Bone marrow (tissue), 2 donors: ENCODE measurements around the gene NRXN3.

ENCODE experiments used
- DNase-seq, 2 donors: peaks; one replicate each; lab custom pipeline; 2025; lab: John Stamatoyannopoulos, UW

NRXN3 gene

DNA sequence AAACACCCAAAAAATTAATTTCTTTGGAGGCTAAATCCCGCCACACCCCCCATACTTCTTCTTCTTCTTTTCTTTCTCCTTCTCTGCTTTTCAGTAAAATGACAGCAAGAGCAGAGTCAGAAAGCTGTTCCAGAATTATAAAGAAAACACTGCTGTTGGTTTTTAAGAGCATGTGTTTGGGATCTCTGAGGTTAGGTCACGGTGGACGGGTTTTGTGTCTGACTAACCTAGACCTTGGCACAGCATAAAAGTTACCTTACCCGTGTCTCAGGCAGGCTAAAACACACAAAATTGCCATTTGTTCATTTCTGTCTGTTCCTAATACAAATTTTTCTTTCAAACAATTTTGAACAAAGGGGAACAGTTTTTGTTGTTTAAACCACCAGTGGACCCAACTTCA is 540.8 kb downstream of the NRXN3 start:
- DNase-seq: no peak

DNA sequence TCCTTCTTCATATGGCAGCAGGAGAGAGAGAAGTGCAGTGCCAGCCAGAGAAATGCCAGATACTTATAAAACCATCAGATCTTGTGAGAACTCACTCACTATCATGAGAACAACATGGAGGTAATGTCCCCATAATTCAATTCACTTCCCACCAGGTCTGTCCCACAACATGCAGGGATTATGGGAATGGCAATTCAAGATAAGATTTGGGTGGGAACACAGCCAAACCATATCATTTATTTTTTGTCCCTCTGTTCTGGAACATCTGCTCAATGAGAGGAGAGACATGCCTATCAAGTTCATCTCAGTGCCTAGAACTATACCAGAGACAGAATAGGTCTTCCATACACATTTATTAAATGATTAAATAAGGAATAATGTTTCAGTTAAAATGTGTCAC is 543.5 kb downstream of the NRXN3 start:
- no peak for DNase-seq

DNA sequence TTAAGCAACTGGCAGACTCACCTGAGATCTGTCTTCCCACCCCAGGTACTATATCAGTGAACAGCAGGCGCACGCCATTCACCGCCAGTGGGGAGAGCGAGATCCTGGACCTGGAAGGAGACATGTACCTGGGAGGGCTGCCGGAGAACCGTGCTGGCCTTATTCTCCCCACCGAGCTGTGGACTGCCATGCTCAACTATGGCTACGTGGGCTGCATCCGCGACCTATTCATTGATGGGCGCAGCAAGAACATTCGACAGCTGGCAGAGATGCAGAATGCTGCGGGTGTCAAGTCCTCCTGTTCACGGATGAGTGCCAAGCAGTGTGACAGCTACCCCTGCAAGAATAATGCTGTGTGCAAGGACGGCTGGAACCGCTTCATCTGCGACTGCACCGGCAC is 544.5 kb downstream of the NRXN3 start:
- DNase-seq: no peak

DNA sequence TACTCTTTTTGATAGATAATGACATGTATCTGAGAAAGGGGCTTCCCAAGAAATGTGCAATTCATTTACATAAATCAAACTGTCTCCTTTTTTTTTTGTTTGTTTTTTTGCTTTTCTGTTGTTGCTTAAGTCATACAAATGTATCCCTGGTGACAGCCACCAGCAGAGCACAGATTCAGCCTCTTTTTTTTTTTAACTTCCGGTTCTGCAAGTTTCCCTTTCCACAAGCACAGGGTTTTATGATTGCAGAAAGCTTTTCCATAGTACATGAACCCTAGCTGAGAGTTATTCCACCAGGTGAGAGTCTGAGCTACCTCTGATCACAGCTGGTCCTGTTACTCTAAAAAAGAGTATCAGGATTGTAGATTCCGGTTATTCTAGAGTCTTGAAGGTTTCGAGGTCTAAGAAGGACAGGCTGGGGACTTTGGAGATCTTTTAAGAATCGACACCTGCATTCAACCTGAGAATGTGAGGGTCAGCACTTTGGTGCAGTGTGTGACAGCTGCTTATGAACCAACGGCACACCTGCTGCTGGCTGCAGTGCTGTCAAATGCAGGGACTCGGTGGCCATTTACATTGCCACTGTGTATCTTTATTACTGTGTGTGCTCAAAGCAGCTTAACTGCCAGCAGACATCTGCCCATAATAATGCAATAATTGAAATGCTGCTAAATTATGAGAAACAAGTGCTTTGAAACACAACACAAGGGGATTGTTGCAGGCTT is 551.7 kb downstream of the NRXN3 start:
- no peak for DNase-seq

DNA sequence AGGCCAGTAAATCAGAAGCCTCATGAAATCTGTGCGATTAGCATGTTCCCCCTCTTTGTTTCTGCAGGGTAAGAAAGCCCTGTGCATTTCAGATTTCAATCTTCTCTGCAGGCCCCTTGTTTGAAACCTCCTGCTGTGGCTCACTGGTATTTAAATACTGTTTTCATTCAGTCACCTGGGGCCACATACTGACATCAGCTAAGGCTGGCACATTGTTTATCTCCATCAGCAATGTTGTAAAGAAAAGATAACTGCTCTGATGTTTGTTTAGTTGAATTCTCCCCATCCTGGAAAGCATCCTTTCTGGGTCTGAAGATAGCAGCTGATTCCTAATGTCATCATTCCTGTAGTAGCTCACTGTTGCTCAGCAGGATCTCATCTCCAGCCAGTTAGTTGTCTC is 554.9 kb downstream of the NRXN3 start:
- no peak for DNase-seq

DNA sequence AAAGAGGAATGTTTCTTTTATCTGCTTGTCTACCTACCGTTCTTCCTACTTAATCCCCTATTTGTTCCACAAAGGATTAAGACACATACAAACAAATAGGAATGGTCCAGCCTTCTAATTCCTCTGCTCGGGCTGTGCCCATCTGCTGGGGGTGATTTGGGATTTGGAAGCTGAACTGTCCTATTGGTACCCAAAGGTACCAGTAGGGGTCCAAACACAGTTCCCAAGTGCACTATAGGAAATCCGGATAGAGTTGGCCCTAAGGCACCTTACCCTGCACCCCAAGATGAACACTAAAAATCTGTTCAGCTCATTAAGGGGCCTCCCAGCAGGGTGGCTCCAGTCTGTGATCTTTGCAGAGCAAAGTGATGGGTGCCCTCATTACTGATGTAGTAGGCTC is 566.9 kb downstream of the NRXN3 start:
- DNase-seq: no peak

DNA sequence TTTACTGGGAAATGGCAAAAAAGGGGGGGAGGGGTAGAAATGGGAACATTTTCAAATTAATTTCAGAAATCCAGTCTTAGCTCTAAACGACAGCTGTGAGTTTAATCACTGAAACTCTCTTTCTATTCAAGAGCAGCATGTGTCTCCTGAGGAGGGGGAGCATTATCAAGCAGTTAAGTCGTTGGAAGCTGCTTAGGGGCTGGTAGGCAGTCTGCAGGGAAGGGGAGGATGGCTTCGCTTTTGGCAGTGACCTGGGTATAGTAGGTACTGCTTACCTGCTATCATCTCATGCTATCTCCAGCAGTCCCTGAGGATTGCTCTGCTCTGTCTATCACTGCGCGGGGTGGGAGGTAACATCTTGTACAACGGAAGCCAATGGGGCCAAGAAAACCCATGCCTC is 567.4 kb downstream of the NRXN3 start:
- DNase-seq: no peak

DNA sequence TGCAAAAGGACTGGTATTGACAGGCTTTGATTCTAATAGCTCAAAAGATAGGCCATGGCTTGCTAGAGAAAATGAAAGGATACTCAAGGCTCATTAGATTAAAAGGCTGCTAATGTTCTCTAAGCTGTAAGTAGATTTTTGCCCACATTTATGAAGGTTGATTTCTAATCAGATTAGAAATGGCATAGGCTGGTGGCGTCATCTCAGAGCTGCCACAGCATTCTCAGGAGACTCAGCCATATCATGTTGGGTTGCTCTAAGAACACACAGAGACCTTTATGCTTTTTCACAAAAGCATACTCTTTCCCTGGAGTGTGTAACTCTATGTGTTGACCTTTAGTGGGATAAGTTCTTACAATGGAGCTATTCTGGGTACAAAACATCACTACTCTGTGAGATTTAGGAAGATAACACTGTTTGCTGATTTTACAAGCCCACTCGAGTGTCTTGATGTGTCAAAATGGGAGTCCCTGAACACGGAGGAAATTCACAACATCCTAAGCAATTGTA is 576.0 kb downstream of the NRXN3 start:
- no peak for DNase-seq

DNA sequence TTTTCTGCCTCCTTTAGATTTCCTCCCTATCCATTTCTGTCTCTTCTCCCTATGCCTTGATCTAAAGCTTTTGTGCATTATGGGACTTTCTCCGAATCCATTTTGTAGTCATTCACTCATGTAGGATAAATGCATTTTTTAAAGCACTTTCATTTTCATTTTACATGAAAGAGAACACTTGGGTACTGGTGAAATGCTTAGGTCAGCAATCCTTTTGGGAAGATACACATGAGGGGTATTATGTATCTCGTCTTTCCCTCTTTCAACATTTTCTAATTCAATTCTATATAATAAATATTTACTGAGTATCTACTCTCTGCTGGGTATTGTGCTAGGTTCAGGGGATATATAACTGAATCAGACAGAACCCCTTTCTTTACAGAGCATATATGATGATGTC is 577.6 kb downstream of the NRXN3 start:
- DNase-seq: no peak

DNA sequence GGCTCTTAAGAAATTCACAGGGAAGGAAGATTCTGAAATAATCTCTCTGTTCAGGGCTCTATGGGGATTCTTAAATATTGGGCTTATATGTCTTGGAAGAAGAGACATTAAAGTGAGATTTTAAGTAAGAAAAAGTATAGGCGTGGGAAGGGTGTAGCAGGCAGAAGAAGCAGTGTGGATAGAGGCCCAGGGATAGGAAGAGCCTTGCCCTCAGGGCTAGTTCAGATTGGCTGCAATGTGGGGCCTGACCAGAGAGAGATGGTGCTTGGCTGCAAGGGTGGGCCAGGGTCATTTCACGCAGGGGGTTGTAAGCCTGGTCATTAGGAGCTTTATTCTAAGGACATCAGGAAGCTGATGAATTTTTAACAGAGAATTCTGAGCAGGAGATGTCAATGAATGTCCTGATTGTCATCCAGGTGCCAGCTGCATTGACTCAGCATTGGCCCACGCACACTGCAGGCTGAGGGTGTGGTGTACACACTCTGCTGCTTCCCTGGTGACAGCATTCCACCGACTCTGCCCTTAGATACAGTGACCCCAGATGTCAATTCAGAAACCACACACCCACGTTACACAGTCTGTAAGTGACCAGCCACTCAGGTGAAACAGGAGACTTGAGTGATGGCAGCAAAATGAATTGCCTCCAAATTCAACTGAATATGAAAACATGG is 582.5 kb downstream of the NRXN3 start:
- no peak for DNase-seq

DNA sequence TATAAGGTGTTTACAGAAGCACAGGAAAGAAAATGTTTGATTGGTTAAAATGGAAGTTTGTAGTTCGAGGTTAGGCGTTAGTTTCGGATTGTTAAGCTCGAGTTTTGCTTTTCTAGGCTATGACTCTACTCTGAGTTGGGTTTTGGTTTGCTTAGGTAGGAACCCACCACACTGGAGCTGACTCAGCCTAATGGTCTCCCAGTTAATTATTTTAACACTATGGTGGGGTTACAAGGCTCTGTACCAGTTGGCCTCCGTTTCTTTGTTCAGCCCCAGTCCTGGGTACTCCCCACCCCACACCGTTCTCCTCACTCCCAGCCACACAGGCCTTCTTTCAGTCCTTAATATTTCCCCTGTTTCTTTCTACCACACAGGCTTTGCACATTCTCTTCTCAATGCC is 583.9 kb downstream of the NRXN3 start:
- DNase-seq: no peak

DNA sequence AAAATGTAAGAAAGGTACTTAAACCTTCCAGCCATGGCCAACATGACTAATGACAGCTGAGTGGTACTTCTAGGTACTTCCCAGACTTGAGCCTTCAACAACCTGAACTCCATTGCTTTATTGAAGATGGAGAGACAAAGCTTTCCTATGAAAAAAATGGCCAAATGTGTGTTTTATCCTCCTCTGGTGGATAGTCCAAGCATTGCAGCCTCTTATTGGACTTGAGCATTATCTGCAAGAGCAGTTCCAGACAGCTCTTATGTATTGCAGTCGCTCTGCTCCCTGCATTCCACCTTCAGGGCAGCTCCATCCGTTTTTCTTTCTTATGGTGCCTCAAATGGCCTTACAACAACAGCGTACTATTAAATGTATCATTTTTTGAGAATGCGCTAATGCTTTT is 588.2 kb downstream of the NRXN3 start:
- no peak for DNase-seq

DNA sequence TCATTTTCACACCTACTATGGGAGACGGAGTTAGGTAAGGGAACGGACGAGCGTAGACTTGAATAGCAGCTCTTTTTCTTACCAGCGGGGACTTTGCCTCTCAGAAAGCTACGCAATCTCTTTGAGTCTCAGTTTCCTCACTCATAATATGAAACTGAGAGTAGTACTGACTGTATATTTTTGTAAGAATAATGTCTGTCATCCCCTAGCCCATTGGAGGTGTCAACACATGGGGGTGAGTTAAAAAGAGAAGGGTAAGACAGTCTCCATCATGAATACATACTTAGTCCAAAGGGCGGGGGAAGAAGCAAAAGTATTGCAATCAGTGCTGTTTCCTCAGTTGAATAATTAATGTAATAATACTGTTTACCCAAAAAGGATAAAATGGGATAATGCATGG is 592.2 kb downstream of the NRXN3 start:
- no peak for DNase-seq

DNA sequence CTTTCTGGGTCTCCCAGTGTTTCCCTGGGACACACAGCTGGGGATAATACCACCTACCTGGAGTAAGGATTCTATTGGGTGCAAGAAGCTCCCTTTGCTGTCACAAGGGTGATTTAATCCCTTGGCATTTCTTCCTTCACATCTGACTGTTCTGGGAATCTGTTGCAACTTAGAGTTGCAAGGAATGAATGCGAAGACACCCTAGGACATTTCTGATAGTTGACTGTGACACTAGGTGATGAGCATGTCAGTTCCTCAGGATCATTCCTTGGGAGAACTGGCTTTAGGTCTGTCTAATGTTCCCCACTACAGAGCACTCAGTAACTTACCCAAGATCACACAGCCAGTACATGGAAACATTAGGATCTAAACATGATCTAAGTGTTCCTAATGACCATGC is 593.6 kb downstream of the NRXN3 start:
- no peak for DNase-seq

DNA sequence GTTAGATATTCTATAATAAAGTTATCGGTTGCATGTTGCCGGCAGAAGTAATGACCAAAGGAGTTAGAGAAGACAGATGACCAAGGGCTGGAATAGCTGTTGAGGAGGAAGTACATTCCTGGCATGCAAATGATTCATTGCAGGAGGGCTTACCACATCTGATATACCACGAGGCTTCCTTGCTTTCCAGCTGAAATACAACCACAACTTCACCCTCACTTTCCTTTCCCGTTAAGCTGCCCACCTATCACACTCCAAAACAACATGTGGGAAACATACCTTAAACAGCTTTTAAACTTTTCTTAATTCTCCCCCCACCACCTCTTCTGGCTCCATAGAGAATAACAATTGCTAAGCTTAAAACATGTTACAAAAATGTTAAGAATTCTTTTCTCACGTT is 594.1 kb downstream of the NRXN3 start:
- DNase-seq: no peak

DNA sequence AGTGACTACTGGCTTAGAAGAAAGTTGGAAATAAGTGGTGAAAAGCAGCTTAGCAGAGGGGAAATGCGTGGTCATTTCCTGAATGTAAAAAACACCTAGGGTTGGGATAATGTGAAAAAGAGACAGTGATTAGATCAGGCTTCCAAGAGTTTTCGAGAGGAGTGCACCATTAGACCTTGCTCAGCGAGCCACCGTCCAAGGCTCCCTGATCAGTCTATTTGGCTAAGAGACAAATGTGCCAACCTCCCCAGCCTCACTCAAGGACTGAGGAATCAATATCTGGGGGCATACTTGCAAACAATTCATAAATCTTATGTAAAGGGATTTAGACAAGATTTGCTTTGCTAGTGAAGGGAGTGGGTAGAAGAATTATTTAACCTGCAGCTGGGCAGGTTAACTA is 594.5 kb downstream of the NRXN3 start:
- no peak for DNase-seq

DNA sequence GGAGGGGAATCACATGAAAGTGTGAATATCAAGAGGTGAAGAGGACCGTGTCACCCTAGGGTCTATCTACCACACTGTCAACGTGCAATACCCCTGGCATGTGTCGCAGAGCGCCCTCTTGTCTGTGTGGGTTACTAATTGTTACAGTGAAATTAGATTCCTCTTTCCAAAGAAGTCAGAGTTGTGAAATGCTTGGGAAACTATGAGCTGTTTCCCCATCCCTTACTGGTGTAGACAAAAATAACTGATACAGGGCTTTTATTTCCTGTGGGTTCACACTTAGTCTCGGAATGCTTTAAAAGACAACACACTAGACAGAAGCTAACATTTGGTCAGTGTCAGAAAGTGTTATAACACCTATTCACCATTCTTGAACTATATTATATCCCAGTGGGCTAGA is 597.3 kb downstream of the NRXN3 start:
- DNase-seq: no peak

DNA sequence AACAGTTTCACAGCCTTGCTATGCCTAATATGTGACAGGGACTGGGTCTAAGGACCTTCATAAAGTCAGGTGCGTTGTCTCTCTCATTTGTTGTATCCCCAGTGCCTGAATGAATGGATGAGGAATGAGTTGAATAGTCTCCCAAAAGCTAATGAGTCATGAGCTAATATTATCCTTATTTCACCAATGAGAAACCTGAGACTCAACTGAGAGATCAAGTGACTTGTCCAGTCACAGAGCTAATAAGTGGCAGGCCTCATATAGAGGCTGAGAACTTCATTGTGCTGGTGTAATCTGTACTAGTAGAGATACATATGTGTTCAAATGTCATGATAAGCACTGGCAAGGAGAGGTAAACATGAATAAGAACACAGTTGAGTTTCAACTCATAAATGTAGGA is 612.4 kb downstream of the NRXN3 start:
- DNase-seq: no peak

DNA sequence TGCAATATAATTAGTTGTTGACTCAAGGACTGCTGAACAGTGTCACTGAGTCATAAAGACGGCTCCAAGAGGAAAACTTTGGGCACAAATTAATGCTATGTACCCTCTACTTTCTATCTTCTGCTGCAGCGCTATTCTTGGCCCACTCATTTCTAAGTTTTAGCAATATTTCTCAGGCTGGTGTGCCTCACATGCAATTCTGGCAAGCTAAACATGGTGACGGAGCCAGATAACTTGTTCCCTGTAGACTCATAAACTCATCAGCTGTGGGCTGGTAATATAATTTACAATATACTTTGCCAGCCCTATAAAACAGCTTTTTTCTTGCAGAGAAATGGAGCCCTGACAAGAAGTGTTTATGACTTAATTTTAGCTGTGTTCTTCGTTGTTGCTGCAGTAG is 615.1 kb downstream of the NRXN3 start:
- DNase-seq: no peak

DNA sequence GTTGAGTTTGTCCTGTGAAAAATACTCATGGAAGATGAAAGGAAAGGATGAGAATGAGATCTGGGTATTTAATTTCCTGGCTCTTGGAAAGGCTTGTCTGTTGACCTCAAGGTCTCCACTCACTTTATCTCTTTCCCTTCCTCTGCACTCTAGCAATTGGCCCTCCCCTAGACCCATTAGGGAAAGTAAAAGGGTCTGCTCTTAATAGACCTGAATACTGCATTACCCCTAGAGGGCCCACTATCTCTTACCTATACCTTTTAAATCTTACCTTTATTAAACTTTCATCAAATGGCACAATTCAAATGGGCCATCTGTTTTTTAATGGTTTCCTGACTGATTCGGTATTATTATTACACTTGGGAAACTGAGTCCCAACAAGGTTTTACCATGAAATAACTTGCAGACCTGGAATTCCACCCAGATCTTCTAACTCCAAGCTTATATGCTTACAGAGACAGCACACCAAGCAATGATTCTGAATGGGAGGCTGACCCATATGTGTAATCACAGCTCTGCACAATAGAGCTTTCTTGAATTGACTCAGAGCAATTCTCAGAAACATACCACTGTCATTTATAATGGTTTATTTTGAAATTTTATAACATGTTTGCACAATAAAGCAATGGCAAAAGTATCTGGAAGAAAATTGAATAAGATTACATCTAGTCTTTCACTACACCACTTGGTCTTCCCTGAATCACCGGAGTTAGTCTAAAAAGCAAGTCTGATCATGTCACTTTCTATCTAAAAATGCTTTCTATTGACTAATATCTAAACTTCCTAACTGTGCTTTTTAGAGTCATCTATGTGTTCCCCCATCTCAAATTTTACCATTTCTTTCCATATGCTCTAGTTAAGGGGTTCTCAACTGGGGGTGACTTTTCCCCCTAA is 618.5 kb downstream of the NRXN3 start:
- no peak for DNase-seq

DNA sequence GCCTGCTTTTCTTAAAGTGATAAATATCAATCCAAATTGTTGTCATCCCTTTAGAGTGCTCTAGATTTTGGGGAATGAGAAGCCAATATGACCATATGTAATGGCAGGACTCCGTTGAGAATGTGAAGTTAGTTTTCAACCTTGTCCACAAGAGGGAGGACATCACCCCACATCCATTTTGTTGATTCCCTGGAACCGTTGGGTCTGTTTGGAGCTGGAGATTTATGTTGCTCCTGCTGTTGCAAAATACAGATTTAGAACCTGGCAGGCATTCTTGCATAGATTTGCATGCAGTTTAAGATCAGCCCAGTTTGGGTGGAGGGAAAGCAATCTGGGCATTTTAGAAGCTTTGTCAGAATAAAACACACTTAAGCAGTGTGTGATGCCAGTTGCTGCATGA is 620.1 kb downstream of the NRXN3 start:
- no peak for DNase-seq

DNA sequence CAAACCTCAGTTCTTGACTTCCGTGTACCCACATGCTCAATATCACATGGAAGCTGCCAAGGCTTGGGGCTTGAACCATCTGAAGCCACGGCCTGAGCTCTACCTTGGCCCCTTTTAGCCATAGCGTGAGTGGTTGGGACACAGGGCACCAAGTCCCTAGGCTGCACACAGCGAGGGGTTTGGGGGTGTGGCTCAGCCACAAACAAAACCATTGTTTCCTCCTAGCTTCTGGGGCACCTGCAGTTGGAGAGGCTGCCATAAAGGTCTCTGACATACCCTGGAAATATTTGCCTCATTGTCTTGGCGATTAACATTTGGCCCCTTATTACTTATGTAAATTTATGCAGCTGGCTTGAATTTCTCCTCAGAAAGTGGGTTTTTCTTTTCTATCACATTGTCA is 628.6 kb downstream of the NRXN3 start:
- no peak for DNase-seq

DNA sequence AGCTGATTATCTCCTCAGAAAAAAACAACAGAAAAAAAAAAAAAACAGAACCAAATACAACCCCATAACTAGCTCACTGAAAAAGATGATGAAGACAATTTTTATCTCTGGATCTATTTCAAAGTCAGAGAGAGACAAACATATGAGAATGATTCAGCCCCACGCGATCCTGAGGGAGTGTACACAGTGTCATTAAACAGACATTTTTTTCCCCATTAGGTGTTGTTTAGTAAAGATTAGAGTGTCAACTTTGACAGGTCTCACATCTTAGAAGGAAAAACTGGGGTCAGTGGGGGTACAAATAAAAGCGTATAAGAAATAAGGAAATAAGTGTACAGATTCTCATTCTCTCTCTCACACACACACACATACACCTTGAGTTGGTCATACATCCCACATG is 635.4 kb downstream of the NRXN3 start:
- DNase-seq: no peak
